ENCODE data around the gene HTR3B. TPM values are rescaled to one million over a fixed set of nuclear protein-coding genes. Genes with fewer than 3 reads are reported as not detected.
A peak's percentile ranks its signal among the peaks of the same experiment; 100 is the strongest.
"Not testable (repeated sequence)": the region's sequence is repeated elsewhere in the genome, so short reads cannot be mapped to it uniquely, and the experiment has no call there.

HTR3B gene, protein sequence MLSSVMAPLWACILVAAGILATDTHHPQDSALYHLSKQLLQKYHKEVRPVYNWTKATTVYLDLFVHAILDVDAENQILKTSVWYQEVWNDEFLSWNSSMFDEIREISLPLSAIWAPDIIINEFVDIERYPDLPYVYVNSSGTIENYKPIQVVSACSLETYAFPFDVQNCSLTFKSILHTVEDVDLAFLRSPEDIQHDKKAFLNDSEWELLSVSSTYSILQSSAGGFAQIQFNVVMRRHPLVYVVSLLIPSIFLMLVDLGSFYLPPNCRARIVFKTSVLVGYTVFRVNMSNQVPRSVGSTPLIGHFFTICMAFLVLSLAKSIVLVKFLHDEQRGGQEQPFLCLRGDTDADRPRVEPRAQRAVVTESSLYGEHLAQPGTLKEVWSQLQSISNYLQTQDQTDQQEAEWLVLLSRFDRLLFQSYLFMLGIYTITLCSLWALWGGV
- not detected in 2 replicates for total RNA-seq (2014; rRNA removed; shearing (Covaris generic))
- not detected in 2 replicates for polyA plus RNA-seq (2015; cell fraction: cytosol; rRNA removed)
- not detected in 2 replicates for polyA plus RNA-seq (2015; cell fraction: nucleus; rRNA removed)

DNA sequence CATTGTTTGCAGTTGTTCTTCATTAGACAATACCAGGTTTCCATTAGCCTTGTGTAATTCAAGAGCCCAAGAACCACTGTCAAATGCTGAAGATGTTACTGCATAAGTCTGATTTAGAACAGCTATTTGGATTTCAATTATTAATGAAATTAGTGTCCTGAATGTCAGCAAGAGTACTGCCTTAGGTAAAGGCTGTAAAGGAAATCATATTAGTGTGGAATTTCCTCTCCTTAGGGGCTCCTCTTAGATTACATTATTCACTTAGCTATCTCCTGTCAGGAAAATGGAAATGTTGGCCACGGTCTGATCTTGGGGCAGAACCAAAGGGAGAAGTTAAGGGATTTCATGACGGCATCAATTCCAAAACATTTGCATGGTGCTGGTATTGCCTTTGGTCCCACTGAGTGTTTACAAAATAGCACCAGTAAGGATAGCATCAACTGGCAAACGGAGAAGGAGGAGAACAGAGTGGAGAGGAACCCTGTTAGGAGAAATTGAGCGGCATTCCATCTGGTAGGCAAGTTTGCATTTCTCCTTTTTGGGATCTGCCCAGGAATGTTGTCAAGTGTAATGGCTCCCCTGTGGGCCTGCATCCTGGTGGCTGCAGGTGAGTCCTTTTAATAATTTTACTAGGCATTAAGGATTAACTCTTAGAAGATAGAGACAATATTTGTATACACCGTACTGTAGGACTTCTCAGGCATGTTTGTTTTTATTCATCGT, at the start of gene HTR3B:
TSS of gene HTR3B (plus strand) at position 418 of the 723 bp plus-strand sequence. CDS start at position 556, 138 bp downstream.
- no peak for DNase-seq (ENCODE audit: low read depth)

DNA sequence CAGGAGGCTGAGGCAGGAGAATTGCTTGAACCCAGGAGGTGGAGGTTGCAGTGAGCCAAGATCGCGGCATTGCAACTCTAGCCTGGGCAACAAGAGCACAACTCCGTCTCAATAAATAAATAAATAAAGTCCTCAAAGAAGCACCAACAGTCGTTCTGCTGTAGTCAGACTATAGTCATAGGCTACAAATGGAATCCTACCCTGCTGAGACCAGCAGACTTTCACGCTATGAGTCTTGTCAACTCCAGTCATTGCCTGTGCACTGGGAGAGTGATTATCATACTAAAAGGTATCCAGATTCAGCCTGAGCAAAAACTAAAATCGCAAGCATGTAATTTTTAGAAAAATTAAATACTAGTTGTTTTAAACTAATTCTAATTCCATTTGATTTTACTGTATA, 48.8 kb upstream of the HTR3B start:
- no peak for DNase-seq (ENCODE audit: low read depth)

DNA sequence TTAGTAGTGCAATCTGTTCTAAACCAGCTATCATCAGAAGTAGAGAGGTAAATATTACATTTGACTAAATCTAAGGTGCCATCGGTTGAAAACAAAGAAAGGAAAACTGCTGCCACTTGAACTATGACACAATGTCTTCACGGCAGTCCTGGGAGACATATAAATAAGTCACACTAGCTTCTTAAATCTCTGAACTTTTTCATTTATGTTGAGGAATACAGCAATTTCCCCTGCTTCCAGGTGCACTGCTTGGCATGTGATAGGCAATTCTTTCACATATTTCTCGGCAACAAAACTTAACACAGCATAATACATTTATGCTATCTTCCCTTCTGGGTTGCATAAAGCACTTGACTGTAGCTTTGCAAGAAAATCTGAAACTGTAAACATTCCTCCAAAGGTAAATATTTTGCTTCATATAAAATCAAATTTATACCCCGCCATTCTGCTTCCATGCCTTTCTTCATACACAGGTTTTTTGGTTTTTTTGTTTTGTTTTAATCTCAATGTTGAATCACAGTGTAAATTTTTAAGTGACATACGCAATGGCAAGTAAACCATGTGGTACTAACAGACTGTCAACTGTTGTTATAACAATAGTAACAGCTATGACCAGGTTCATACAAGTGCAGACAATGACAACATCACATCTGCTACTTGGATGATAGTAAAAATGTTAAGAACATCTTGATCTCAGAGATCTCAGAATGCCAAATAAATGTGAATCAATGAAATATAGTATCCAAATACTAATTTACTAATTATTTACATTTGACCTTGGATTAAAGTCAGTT, 47.4 kb upstream of the HTR3B start:
- no peak for DNase-seq (ENCODE audit: low read depth)

DNA sequence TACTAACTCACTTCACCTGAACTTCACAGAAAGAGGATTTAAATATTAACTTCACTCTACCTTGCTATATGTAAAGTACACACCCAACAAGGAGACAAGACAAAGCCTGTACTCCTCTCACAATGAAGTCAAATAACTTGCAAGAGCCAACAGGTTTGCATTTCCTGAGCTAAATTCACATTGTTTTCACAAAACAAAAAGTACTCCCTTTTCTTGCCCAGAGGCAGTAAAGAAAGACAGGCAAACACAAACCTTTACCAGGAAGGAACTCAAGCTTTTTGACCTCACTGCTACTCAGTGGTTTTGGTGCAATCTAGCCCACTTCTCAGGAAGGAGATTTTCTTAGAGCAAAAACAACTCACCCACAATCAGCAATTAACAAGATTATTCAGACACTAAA, 44.9 kb upstream of the HTR3B start:
- DNase-seq (ENCODE audit: low read depth) = no peak

DNA sequence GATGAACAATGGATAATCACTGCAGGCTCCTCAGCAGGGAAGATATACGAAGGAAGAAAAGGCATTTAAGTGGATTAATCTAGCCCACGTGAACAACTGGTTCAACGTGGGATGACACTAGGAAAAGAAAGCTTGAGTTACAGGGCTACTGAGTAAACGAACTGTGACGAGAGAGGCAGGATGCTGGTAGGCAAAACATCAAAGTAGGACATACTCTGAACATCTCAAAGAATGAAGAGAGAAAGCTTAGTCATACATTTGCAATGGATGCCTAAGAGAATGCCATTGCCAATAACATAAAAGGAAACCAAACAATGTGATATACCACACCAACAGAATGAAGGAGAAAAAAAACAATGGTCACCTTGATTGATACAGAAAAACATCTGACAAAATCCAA, 42.2 kb upstream of the HTR3B start:
- peak; percentile 60 for DNase-seq (ENCODE audit: low read depth)

DNA sequence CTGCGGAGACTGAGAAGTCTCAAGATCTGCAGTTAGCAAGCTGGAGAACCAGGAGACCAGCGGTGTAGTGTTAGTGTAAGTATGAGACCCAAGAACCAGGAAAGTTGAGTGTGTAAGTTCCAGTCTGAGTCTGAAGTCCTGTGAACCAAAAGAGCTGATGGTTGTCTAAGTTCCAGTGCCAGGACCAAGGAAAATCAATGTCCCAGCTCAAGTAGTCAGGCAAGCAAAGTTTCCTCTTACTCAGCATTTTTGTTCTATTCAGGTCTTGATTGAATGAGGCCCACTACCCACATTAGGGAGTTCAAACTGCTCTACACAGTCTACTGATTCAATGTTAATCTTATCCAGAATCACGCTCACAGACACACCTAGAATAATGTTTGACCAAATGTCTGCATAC, 40.2 kb upstream of the HTR3B start:
- DNase-seq (ENCODE audit: low read depth) = no peak

DNA sequence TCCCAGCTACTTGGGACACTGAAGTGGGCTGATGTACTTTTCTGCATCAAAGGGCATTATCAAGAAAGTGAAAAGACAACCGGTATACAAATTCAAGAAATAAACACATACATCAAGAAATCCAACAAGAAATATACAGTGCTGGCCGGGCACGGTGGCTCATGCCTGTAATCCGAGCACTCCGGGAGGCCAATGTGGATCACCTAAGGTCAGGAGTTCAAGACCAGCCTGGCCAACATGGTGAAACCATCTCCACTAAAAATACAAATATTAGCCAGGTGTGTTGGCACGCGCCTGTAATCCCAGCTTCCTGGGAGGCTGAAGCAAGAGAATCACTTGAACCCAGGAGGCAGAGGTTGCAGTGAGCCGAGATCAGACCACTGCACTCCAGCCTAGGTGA, 38.7 kb upstream of the HTR3B start:
- no peak for DNase-seq (ENCODE audit: low read depth)

DNA sequence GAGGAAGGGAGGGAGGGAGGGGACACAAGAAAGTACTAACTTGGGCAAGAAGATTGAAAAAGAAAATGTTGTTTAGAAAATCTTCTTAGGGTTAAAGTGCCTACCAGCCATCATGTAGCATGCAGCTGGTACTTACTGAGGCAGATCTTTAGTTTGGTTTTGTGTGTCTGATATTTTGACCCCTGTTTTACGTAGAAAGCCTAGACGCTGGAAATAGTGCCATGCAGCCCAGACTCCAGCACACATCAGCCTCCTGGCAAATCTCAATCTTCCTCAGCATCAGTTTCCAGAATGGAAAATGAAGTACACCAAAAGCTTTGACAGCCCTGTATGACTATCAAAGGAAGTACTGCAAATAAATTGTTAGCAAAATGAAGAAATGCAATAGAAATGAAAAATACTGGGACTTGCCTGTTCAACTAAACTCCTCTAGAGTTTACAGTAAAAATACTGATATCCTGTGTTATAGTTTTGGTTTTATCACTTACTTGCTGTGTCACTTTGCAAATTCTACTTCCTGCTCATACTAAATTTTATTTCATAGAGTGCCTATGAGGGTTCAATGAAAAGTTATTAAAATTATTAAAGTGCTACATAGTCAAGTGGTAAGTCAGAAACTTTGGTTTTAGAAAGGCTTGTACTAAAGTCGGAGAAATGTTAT, 36.6 kb upstream of the HTR3B start:
- DNase-seq (ENCODE audit: low read depth) = no peak

DNA sequence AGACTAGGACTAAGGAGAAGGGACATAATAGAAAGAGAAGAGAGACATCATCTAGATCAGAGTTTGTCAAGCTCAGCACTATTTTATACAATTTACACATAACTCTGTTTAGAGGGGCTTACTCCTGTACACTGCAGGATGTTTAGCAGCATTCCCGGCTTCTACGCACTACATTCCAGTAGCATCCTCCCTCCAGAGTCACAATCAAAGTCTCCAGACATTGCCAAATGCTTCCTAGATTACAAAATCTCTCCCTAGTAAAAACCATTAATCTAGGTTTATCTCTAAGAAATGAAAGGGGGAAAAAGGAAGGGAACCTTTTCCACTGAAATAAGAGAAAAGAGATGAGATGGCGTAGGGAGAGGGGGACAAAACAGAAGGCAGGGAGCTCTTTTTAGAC, 33.3 kb upstream of the HTR3B start:
- no peak for DNase-seq (ENCODE audit: low read depth)

DNA sequence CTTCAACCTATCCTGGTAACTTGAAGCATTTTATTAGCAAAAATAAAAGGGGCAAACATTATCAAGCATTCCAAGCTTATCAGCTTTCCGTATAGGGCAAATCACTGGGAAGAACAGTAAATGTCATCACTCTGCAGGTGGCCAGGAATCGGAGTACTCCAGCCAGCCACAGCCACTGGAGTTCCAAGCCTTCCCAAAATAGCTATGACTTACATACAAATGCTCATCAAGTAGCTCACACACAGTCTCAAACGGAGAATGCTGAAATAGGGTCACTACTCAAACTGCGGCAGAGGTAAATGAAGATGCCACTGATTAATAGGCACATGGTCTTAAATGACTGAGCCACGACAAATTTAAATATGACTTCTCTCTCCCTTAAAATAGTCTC, 31.4 kb upstream of the HTR3B start:
- DNase-seq (ENCODE audit: low read depth) = no peak

DNA sequence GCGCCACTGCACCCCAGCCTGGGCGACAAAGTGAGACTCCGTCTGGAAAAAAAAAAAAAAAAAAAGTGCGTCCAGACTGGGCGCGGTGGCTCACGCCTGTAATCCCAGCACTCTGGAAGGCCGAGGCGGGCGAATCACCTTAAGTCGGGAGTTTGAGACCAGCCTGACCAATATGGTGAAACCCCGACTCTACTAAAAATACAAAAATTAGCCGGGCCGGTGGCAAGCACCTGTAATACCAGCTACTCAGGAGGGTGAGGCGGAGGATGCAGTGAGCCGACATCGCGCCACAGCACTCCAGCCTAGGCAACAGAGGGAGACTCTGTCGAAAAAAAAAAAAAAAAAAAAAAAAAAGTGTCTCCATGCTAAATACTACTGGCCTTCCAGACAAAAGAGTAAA, 30.5 kb upstream of the HTR3B start:
- no peak for DNase-seq (ENCODE audit: low read depth)

DNA sequence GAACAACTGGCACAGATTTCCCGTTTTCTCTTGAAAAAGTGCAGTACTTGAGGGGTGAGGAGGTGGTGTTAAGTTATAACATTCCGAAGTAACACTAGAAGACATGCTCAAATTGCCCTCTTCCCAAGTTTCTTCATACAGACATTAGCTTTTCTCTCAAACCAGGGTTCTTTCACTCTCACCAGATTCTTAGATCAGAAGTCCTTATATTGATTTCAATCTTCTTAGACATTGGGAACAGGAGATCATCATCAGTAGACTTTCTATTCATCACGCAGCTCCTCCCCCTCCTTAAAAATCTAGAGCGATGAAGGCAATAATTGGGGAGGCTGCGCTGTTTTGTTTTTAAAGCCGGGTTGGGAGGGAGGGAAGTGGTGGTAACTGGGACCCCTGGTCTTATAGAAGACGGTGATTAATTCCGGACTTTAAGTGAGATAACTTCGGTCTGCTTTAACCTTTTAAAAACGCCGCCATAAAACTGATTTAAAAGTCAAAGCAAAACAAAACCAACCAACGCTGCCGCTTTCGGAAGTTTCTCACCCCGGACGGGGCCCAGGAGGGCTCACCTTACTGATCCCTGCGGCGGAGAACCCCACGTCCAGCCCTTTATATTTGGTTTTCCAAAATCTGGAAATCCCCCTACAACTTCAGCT, 29.9 kb upstream of the HTR3B start:
- DNase-seq (ENCODE audit: low read depth) = no peak

DNA sequence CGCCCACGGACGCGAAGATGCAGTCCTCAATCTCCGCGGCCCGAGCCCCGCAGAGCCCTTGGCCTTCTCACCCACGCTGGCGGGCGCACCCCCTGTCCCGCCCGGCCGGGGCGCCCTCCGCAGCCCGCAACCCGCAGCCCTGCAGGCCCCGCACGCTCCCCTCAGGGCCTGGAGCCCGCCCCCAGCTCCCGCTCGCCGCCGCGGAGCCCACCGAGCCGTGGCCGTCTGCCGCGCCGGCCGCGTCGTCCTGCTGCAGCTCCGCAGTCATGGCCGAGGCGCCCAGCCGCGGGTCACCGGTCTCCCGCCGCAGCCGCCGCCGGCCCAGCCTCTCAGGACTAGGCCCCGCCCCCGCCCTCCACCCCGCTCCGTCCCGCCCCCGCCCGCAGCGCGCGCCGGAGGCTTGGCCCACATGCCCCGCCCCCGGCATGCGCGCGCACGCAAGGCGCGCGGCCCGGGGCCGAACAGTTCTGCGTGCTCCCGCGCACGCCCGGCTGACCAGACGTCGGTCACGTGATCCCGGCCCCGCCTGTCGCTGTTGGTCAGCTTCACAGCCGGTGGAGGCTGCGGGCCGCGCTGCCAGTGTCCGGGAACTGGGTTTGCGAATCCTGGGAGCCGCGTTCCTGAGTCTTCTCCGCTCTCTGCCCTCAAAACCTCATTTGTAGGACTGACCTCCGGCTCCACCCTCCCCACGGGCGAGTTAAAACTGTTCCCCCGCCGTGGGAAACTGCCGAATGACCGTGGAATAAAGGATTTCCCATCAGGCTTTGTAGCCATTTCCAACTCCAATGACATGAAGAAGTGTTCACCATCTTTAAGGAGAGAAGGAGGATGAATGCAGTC, 29.1 kb upstream of the HTR3B start, which contains the start of gene USP28:
TSS of gene USP28 (minus strand) at position 339 of the 840 bp plus-strand sequence. CDS start at position 268, 71 bp downstream.
- DNase-seq (ENCODE audit: low read depth) = peak; percentile 88

DNA sequence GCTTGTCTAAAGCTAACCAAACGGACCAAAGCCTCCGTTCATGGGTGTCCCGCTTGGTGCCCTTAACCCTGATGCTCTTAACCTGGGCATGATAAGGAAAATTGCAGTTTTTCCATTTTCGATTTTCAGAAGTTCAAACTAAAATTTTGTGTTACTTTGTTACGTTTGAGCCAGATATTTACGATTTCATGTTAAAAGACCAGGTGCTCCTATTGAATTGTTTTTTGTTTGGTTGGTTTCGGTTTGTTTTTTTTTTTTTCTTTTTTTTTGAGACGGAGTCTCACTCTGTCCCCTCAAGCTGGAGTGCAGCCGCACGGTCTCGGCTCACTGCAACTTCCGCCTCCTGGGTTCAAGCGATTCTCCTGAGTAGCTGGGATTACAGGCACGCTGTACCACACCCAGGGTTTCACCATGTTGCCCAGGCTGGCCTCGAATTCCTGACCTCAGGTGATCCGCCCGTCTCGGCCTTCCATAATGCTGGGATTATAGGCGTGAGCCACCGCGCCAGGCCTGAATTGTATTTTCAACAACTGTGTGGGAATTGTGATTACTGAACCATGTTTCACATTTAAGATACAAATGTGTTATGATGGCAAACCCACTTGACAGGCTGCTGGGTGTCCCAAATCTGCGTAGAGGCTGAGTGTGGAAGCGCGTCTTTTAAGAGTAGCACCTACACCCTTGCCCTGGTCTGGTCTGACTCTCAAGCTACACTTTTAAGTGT, 28.4 kb upstream of the HTR3B start:
- DNase-seq (ENCODE audit: low read depth) = no peak

DNA sequence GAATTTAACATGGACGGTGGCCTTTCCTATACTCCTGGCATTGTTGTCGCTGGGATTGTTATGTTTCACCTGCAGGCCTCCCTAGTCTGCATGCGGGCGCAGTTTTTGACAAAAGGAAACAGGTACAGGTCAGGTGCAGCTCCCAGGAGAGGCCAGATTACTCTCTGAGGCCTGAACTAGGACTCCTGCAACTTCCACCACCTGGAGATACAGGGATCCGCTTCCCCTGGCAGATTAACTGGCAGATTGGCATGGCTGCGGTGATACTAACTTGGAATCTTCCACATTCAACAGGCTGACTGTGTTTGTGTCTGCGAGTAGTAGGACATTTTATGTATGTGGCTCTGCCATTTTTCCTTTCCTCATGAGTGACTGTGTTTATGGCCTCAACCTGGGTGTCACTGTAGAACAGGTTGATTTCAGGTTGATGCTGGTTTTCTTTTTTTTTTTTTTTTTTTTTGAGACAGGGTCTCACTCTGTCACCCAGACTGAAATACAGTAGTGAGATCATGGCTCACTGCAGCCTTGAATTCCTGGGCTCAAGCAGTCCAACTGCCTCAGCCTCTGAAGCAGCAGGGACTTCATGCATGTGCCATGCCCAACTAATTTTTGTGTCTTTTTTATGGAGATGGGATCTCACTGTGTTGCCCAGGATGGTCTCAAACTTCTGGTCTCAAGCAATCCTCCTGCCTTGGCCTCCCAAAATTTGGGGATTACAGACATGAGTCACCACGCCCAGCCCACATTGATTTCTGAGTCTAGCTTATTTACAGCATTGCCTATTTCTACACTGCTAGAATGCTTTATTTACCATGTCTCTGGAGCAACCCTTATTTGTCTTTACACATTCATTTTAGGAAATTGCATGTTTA, 27.6 kb upstream of the HTR3B start:
- no peak for DNase-seq (ENCODE audit: low read depth)

DNA sequence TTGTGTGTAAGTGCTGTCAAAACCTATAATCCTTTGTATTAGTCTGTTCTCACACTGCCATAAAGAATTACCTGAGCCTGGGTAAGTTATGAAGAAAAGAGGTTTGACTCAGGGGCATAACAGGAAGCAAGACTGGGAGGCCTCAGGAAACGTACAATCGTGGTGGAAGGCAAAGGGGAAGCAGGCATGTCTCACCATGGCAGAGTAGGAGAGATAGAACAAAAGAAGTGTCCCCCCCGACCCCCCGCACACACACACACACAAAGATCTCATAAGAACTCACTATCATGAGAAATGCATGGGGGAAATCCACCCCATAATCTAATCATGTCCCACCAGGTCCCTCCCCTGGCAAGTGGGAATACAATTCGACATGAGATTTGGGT, 26.9 kb upstream of the HTR3B start:
- DNase-seq (ENCODE audit: low read depth) = no peak

DNA sequence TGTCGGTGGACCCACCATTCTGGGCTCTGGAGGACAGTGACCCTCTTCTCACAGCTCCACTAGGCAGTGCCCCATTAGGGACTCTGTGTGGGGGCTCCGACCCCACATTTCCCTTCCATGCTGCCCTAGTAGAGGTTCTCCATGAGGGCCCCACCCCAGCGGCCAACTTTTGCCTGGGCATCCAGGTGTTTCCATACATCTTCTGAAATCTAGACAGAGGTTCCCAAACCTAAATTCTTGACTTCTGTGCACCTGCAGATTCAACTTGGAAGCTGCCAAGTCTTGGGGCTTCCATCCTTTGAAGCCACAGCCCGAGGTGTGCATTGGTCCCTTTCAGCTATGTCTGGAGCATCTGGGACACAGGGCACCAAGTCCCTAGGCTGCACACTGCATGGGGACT, 25.1 kb upstream of the HTR3B start:
- not testable (repeated sequence) for DNase-seq (ENCODE audit: low read depth)

DNA sequence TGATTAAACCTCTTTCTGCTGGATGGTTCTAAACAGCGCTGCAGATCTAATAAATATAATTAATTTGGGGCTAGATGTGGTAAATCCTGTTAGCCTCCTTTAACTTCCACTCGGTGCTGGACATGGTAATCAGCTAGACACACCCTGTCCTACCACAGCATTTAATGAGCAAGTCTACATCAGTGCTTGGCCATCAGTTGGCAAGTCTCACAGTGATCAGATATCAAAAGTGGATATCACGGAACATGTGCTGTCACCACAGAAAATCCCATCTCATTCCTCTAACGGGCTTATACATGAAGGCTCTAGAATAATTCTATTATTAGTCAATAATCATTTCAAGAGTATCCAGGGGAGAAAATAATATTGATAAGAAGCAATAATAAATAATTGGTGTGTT, 23.6 kb upstream of the HTR3B start:
- no peak for DNase-seq (ENCODE audit: low read depth)
